ENCODE results near the gene EMCN.

GRCh38 chr4:100372432-100372831 is 145.4 kb downstream of the EMCN start:
- TF ChIP-seq ZNF274 (IDR thresholded peaks at IDR 0.05; ENCODE audit: low read depth, low read length) (no peak), YY1 (IDR thresholded peaks at IDR 0.05; ENCODE audit: insufficient read depth, insufficient read length) (no peak), SUZ12 (IDR thresholded peaks at IDR 0.05; ENCODE audit: extremely low read depth, insufficient read depth, insufficient read length) (no peak)

Data from NT2/D1 (cell line).